Muscle layer of colon (tissue), 2 donors: ENCODE data around the gene ADAP1.
"Not testable (repeated sequence)": the region's sequence is repeated elsewhere in the genome, so short reads cannot be mapped to it uniquely, and the experiment has no call there.

Experiments
- H3K27ac ChIP-seq: one replicate; pipeline ENCODE4 v1.7.0; 2013; ENCODE audit warnings: low read depth, mild to moderate bottlenecking, low read length, moderate library complexity
- H3K27me3 ChIP-seq, 2 donors: one replicate each; pipeline ENCODE4 v1.7.0; 2013; ENCODE audit warnings: low read length in 2 of 2, mild to moderate bottlenecking in 2 of 2; ENCODE audit not compliant: insufficient read depth in 2 of 2, control insufficient read depth in 1 of 2
- H3K36me3 ChIP-seq: one replicate; pipeline ENCODE4 v1.7.0; 2013; ENCODE audit warnings: mild to moderate bottlenecking, low read length; ENCODE audit not compliant: insufficient read depth
- H3K4me1 ChIP-seq: one replicate; pipeline ENCODE4 v1.7.0; 2013; ENCODE audit warnings: mild to moderate bottlenecking, low read length; ENCODE audit not compliant: insufficient read depth
- H3K4me3 ChIP-seq, 2 donors: one replicate each; pipeline ENCODE4 v1.7.0; 2013; ENCODE audit warnings: low read length in 2 of 2, low read depth in 1 of 2, mild to moderate bottlenecking in 1 of 2, moderate library complexity in 1 of 2
- H3K9ac ChIP-seq: one replicate; pipeline ENCODE4 v1.7.0; 2013; ENCODE audit warnings: low read length
- H3K9me3 ChIP-seq: one replicate; pipeline ENCODE4 v1.7.0; 2013; ENCODE audit warnings: mild to moderate bottlenecking, low read length
- donor health status: abdominal sarcoma.
- donor health status: Adenocarcinoma of cecum.

ADAP1 gene

DNA sequence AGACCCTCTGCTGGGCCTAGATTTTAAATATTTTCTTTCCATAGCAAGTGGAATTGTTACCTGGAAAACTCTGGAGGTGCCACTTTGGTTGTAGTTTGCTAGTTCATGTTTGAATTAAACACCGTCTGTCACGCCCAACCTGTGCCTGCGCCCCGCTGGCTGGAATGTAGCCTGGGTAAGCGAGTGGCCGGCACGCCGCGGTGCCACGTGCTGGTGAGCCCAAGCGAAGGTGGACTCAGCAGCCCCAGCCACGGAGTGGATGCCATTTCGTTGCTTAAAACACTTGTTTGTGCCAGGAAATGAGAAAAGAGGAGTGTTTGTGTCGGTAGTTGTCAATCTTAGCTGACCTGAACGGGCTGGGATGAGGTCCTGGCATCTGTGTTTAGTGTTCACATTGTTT is 75.4 kb downstream of the ADAP1 start:
- no peak overlapping the region for H3K4me3 ChIP-seq
- H3K9me3 ChIP-seq, result no peaks in the 10 kb centered on the region
- peaks cover 40% of the 10 kb centered on the region for H3K4me1 ChIP-seq
- H3K27ac ChIP-seq, result no peak overlapping the region
- no peaks in the 10 kb centered on the region for H3K27me3 ChIP-seq
- H3K36me3 ChIP-seq, result peaks cover 6% of the 10 kb centered on the region
- no peak overlapping the region for H3K9ac ChIP-seq

DNA sequence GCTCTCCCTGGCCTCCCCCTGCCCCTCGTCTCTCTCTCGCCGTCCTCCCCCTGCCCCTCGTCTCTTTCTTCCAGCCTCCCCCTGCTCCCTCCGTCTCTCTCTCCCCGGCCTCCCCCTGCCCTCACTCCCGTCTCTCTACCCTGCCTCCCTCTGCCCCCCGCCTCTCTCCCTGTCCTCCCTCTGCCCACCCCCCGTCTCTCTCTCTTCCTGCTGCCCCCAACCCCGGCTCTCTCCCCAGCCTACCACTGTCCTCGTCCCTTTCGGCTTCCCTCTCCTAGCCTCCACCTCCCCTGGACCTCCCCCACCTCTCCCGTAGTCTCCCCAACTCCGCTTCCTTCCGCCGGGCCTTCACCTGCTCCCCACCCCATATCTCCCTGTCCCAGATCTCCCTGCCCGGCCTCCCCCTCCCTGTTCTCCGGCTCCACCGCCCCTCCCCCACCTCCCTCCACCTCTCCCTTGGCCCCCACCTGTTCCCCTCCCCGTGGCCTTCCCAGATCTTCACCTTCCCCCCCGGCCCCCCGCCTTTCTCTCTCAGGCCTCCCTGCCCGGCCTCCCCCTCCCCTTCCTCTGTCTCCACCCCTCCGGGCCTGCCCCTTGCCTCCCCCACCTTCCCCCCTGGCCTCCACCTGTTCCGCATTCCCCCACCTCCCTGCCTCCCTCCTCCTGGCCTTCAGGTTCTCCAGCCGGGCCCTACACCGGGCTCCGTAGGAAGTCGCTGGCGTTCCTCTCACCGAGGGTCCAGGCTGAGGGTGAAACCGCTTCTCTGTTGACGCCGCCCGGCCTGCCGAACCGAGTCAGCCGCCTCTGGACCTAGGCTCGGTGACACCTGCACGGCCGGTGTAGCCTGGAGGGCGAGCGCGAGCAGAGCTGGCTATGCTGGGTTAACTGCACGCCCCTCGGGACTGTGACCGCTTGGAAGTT is 76.9 kb downstream of the ADAP1 start:
- Histone ChIP-seq H3K4me3 (peak overlapping the region; percentile 61 to 86), H3K9ac (peak overlapping the region; percentile 78), H3K36me3 (peaks cover 16% of the 10 kb centered on the region), H3K4me1 (peaks cover 50% of the 10 kb centered on the region), H3K9me3 (no peaks in the 10 kb centered on the region), H3K27me3 (no peaks in the 10 kb centered on the region), H3K27ac (peak overlapping the region; percentile 71)

DNA sequence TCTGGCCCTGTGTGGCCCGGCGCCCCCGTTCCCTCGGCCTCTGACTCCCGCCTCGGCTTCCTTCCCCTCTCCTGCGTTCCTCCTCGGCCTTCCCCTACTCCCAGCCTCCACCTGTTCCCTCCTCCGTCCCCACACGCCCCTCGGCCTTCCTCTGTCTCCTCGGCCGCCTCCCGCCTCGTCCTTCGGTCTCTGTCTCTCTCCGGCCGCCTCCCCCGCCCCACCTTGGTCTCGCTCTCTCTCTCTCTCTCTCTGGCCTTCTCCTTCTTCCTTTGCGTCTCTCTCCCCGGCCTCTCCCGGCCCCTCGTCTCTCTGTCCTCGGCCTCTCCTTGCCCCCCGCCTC is 77.5 kb downstream of the ADAP1 start:
- Histone ChIP-seq H3K9ac (peak overlapping the region; percentile 78), H3K4me1 (peaks cover 49% of the 10 kb centered on the region), H3K4me3 (peak overlapping the region; percentile 61 to 86), H3K36me3 (peaks cover 23% of the 10 kb centered on the region), H3K27me3 (no peaks in the 10 kb centered on the region), H3K9me3 (no peaks in the 10 kb centered on the region), H3K27ac (peak overlapping the region; percentile 71)

DNA sequence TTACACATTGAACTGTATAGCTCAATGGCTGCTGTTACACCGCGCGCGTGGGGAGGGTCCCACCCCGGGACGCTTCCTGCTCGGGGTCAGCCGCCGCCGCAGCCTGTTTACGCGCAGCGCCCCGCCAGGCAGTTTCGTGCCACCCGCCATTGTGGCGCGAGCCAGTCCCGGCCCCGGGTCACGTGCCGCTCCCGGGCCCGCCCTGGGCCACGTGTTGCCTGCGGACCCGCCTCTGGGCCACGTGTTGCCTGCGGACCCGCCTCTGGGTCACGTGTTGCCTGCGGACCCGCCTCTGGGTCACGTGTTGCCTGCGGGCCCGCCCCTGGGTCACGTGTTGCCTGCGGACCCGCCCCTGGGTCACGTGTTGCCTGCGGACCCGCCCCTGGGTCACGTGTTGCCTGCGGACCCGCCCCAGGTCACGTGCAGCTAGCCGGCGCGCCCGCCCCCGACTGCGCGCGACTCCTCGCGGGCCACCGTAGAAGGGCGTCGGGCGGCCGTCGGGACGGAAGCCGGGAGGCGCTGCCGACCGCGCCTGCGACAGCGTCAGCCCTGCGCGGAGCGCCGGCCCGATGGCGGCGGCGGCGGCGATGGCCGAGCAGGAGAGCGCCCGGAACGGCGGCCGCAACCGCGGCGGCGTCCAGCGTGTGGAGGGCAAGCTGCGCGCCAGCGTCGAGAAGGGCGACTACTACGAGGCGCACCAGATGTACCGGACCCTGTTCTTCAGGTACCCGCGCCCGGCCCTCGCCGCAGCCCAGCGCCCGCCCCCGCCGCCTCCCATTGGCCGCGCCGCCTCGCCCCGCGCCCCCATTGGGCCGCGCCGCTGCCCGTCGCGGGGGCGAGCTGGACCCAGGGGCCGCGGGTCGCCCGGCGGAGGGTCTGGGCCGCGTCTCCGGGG is 78.2 kb downstream of the ADAP1 start, which contains the start of gene GET4:
Gene GET4 (plus strand): TSS at position 478 of the 895 bp plus-strand sequence. CDS start 92 bp downstream, at position 570.
- H3K36me3 ChIP-seq, result peaks cover 29% of the 10 kb centered on the region
- no peaks in the 10 kb centered on the region for H3K9me3 ChIP-seq
- peak within 1 kb of the TSS; percentile 72 for H3K27ac ChIP-seq
- H3K4me1 ChIP-seq, result peaks cover 49% of the 10 kb centered on the region
- peak within 1 kb of the TSS; percentile 61 to 86 for H3K4me3 ChIP-seq
- H3K27me3 ChIP-seq, result no peaks in the 10 kb centered on the region
- H3K9ac ChIP-seq, result peak within 1 kb of the TSS; percentile 78

DNA sequence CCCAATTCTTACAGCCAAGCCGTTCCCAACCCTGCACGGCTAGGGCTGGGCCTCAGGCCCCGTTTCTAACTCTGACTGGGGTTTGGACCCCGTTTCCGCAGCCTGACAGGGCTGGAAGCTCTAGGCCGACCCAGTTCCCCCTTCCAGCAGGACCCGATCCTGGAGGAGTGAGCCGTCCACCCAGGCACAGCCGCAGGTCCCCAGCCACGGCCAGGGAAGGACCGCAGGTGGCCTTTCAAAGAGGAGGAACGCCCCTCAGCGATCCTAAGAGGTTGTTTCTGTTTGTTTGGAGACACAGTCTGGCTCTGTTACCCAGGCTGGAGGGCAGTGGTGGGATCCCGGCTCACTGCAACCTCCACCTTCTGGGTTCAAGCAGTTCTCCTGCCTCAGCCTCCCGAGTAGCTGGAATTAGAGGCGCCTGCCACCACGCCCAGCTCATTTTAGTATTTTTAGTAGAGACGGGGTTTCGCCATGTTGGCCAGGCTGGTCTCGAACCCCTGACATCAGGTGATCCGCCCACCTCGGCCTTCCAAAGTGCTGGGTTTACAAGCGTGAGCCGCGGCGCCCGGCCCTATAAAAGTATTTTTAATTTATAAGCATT is 78.9 kb downstream of the ADAP1 start:
- peak overlapping the region; percentile 72 for H3K27ac ChIP-seq
- H3K9me3 ChIP-seq, result no peaks in the 10 kb centered on the region
- H3K9ac ChIP-seq, result no peak overlapping the region
- peaks cover 49% of the 10 kb centered on the region for H3K4me1 ChIP-seq
- H3K27me3 ChIP-seq, result no peaks in the 10 kb centered on the region
- peak overlapping the region; percentile 32 to 45 for H3K4me3 ChIP-seq
- peaks cover 36% of the 10 kb centered on the region for H3K36me3 ChIP-seq

DNA sequence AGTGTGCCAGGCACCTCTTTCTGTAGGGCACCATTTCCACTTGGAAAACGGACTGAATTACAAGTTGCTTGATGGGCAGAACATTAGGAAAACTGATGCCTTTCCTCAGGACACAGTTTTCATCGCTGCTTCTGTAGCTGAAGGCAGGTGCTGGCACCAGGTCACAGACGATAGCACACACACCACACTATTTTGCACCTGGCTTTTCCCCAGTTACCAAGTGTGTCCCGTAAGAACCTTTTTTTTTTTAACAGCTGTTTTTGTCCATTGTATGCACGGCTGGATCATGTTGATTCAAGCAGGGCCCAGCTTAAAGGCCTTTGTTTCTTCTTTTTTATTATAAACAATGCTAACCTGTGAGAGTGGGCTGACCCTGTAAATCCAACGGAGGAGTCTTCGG is 79.4 kb downstream of the ADAP1 start:
- H3K4me3 ChIP-seq, result peak overlapping the region in 1 of 2 donors; percentile 32
- H3K27me3 ChIP-seq, result no peaks in the 10 kb centered on the region
- H3K27ac ChIP-seq, result peak overlapping the region; percentile 72
- H3K9me3 ChIP-seq, result no peaks in the 10 kb centered on the region
- H3K9ac ChIP-seq, result no peak overlapping the region
- peaks cover 41% of the 10 kb centered on the region for H3K36me3 ChIP-seq
- peaks cover 49% of the 10 kb centered on the region for H3K4me1 ChIP-seq

DNA sequence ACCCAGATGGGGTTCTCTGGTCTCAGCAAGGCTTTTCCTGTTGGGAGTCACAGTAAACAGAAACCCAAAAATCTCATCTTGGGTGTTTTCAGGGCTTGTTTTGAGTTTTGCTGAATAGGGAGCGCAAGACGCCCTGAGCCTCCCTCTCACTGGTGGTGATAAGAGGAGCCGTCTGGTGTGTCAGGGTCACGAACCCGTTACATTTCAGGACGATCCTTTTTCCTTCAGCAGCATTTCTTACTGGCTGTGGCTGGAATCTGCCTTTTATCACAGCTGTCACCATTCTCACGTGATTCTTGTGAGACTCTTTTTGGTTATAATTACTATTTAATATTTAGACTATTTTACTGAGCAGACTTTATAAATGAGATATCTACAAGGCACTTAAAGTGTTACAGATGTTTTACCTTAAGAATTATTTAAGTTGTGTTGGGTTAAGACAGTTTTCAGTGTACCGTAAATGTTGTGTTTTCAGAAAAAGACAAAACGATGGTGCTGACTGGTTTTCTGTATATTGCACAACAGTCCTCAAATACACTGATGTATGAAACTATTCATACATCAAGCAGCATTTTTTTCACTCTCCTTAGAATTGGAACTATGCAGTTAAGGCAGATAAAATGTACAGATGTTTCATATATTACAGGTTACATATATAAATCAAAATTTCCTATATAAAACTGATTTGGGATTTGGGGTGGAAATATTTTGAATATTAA is 80.3 kb downstream of the ADAP1 start:
- Histone ChIP-seq H3K27ac (peak overlapping the region; percentile 75), H3K4me1 (peaks cover 47% of the 10 kb centered on the region), H3K36me3 (peaks cover 48% of the 10 kb centered on the region), H3K9me3 (no peaks in the 10 kb centered on the region), H3K27me3 (no peaks in the 10 kb centered on the region), H3K4me3 (no peak overlapping the region), H3K9ac (no peak overlapping the region)

DNA sequence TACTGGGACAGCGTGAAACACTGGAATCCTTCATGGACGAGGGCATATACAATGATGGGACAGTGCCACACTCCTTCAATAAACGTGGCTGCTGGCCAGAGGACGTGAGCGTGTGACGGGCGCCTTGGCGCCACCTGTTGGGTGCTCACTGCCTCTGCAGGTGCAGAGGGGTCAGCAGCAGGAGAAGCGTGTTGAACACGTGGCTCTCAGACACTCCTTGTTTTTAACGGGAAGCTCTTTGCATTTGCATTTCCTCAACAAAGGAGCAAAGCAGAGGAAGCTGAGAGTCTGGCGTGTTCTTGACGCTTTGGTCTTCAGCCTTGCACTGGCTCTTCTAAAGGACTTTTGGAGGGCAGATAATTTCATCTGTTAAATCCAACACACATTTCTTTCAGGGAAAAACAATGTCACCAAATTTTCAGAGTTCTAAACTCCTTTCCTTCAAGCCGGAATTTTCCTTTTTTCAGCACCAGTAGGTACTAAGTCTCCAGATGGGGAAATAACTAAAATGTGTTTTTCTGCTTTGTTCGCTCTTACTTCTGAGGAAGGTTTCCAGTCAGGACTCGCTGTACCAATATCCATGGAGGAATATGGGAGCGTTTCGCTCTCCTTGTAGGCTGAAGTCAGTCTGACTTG is 81.0 kb downstream of the ADAP1 start:
- peak overlapping the region; percentile 75 for H3K27ac ChIP-seq
- H3K9me3 ChIP-seq, result no peaks in the 10 kb centered on the region
- no peak overlapping the region for H3K9ac ChIP-seq
- H3K36me3 ChIP-seq, result peaks cover 46% of the 10 kb centered on the region
- no peaks in the 10 kb centered on the region for H3K27me3 ChIP-seq
- peaks cover 44% of the 10 kb centered on the region for H3K4me1 ChIP-seq
- no peak overlapping the region for H3K4me3 ChIP-seq

DNA sequence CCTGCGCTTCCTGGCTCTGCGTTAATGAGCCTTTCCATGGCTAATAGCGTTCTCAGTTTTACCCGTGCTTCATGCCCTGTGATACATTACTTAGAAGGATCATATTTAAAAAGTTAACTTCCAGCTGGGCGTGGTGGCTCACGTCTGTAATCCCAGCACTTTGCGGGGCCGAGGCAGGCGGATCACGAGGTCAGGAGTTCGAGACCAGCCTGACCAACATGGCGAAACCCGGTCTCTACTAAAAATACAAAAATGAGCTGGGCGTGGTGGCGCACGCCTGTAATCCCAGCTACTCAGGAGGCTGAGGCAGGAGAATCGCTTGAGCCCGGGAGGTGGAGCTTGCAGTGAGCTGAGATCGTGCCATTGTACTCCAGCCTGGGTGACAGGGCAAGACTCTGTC is 81.8 kb downstream of the ADAP1 start:
- H3K9ac ChIP-seq, result not testable (repeated sequence)
- peaks cover 46% of the 10 kb centered on the region for H3K36me3 ChIP-seq

DNA sequence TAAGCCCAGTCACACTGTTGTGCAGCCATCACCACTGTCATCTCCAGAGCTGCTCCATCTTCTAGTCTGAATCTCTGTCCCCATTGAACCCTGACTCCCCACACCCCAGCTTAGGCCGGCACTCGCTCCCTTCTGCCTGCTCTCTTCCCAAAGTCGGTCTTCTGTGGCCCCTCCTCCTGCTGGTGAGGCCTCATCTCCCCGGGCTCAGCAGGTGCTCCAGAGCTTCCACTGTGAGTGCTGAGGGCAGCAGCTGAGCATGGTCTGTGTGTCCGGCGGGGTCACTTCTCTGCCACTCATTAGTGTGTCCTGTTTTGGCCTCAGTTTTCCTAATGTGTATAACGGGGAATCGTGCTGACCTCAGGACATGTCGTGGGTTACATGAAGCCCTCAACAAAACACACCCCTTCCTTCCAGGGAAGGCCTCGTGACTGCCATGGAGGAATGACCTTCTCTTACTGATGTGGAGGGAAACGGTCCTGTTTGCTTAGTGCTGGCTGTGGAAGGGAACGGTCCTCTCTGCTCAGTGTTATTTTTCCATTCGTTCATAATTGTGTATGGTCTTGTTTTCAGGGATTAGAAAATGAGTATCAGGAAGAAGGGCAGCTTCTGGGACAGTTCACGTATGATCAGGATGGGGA is 82.5 kb downstream of the ADAP1 start:
- Histone ChIP-seq H3K9me3 (no peaks in the 10 kb centered on the region), H3K36me3 (peaks cover 46% of the 10 kb centered on the region), H3K4me3 (no peak overlapping the region), H3K4me1 (peaks cover 52% of the 10 kb centered on the region), H3K9ac (no peak overlapping the region), H3K27ac (peak overlapping the region; percentile 31), H3K27me3 (no peaks in the 10 kb centered on the region)

More for the DNA sequence above, 81.8 kb downstream of the ADAP1 start:
- H3K27me3 ChIP-seq, H3K9me3 ChIP-seq, H3K27ac ChIP-seq, H3K4me3 ChIP-seq: not testable (repeated sequence)
- peaks cover 45% of the 10 kb centered on the region for H3K4me1 ChIP-seq
